Body of pancreas (tissue), 4 donors: ENCODE data around the gene FBXO28. TPM values are rescaled to one million over a fixed set of nuclear protein-coding genes. Genes with fewer than 3 reads are reported as not detected.

ENCODE experiments used
- ATAC-seq: fragments of 150-250 bp; one replicate; pipeline ENCODE4 v1.9.1; 2016
- DNase-seq, 4 donors: peaks; one replicate each; pipeline ENCODE4 v3.0.0-alpha.2; 2019
- H3K27ac ChIP-seq, 4 donors: fragments of 200-600 bp; sonication (generic); 1 replicate in 3 of 4; 2 replicates in 1 of 4; pipeline versions ENCODE4 v1.5.1 to v1.6.1; 2016 to 2019; ENCODE audit warnings: mild to moderate bottlenecking in 1 of 4, mixed read lengths in 1 of 4, moderate library complexity in 1 of 4
- H3K27me3 ChIP-seq, 2 donors: fragments of 200-600 bp; sonication (generic); one replicate each; pipeline ENCODE4 v1.6.0; 2016; ENCODE audit warnings: mild to moderate bottlenecking in 1 of 2
- H3K36me3 ChIP-seq, 2 donors: fragments of 200-600 bp; sonication (generic); replicated peaks in 1 of 2; 2 replicates each; pipeline ENCODE4 v1.5.1; 2016; ENCODE audit warnings: low read depth in 2 of 2; ENCODE audit not compliant: insufficient read depth in 1 of 2
- H3K4me1 ChIP-seq: fragments of 200-600 bp; sonication (generic); one replicate; pipeline ENCODE4 v1.6.0; 2016
- H3K4me3 ChIP-seq, 2 donors: fragments of 200-600 bp; sonication (generic); 1 replicate in 1 of 2; 2 replicates in 1 of 2; pipeline ENCODE4 v1.5.1; 2016 to 2019
- H3K9me3 ChIP-seq, 3 donors: fragments of 200-600 bp; sonication (generic); 1 replicate in 2 of 3; 2 replicates in 1 of 3; pipeline ENCODE4 v1.5.1; 2016
- POLR2A ChIP-seq, 3 donors: fragments of 450-650 bp; IDR thresholded peaks; one replicate each; pipeline ENCODE4 v1.6.1; 2016; ENCODE audit warnings: antibody characterized with exemption in 3 of 3, mild to moderate bottlenecking in 2 of 3
- WGBS, 2 donors: methylation state at CpG; one replicate each; pipeline ENCODE4 v1.1.5; 2017; 5-methylcytosine and 5-hydroxymethylcytosine counted together
- intact Hi-C: fragments of 100-400 bp; cut with DNase I; formaldehyde crosslinking; loops from one replicate; pipeline ENCODE4 v1.15.1; 2023
- total RNA-seq, 2 donors: library from RNA; depleted of rRNA; stranded (reverse); fragments of >200 nt; gene quantifications; one replicate each; pipeline ENCODE4 v1.1.0, GENCODE V29; 2016
- TF ChIP-seq, protein P1 (sequence below), 7 experiments: fragments of 450-650 bp in 4 of 7; fragments of 200-600 bp in 3 of 7; sonication (generic) in 3 of 7; IDR thresholded peaks; one replicate each; pipeline ENCODE4 v1.5.1; 2016 to 2019; ENCODE audit warnings: antibody characterized with exemption in 7 of 7

Gene FBXO28
- total RNA-seq, 2 donors from 2014 or later: 3.0 to 13.7 TPM

DNA sequence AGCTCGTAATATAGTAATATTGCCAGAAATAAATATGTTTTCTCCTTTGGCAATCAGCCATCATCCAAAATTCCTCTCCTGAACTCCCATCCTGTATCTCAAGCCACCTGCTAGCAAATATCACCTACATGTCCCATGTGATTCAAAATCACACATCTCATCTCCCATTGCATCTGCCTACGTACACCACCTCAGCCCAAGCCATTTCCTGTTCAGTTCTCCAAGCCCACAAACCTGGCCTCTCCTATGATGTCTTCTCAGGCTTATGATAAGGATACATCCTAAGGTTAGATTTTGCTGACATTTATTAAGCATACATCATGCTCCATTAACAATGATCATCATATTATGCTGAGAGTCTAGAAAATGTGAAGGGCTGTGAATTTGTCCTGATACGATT is 37.2 kb downstream of the FBXO28 start:
- H3K4me3 ChIP-seq: no peak overlapping the region
- intact Hi-C loops: no loop called here
- no peak for ATAC-seq
- no peaks in the 10 kb centered on the region for H3K9me3 ChIP-seq
- H3K27ac ChIP-seq: no peak overlapping the region
- 79 to 99% methylated on average over 3 of the region's 3 CpGs for WGBS, 2 donors
- H3K27me3 ChIP-seq: no peaks in the 10 kb centered on the region
- H3K36me3 ChIP-seq: no peaks in the 10 kb centered on the region
- DNase-seq: no peak
- no peak for TF ChIP-seq POLR2A (IDR thresholded peaks at IDR 0.05)
- TF ChIP-seq, protein P1, sequence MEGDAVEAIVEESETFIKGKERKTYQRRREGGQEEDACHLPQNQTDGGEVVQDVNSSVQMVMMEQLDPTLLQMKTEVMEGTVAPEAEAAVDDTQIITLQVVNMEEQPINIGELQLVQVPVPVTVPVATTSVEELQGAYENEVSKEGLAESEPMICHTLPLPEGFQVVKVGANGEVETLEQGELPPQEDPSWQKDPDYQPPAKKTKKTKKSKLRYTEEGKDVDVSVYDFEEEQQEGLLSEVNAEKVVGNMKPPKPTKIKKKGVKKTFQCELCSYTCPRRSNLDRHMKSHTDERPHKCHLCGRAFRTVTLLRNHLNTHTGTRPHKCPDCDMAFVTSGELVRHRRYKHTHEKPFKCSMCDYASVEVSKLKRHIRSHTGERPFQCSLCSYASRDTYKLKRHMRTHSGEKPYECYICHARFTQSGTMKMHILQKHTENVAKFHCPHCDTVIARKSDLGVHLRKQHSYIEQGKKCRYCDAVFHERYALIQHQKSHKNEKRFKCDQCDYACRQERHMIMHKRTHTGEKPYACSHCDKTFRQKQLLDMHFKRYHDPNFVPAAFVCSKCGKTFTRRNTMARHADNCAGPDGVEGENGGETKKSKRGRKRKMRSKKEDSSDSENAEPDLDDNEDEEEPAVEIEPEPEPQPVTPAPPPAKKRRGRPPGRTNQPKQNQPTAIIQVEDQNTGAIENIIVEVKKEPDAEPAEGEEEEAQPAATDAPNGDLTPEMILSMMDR (IDR thresholded peaks at IDR 0.05): no peak
- no peaks in the 10 kb centered on the region for H3K4me1 ChIP-seq

- H3K27ac ChIP-seq: no peak overlapping the region
- H3K9me3 ChIP-seq: no peaks in the 10 kb centered on the region
- ATAC-seq (no peak), DNase-seq (no peak)
- WGBS, 2 donors: 88 to 94% methylated on average over 11 of the region's 11 CpGs
- no peaks in the 10 kb centered on the region for H3K4me1 ChIP-seq
- H3K27me3 ChIP-seq: no peaks in the 10 kb centered on the region
- peaks cover 0 to 10% of the 10 kb centered on the region in 2 donors for H3K36me3 ChIP-seq
- intact Hi-C loops: no loop called here
- no peak overlapping the region for H3K4me3 ChIP-seq
- TF ChIP-seq POLR2A (IDR thresholded peaks at IDR 0.05): no peak
- TF ChIP-seq, protein P1 (IDR thresholded peaks at IDR 0.05): no peak
These were observed 43.4 kb downstream of the FBXO28 start for GRCh38 chr1:224157316-224157715.

DNA sequence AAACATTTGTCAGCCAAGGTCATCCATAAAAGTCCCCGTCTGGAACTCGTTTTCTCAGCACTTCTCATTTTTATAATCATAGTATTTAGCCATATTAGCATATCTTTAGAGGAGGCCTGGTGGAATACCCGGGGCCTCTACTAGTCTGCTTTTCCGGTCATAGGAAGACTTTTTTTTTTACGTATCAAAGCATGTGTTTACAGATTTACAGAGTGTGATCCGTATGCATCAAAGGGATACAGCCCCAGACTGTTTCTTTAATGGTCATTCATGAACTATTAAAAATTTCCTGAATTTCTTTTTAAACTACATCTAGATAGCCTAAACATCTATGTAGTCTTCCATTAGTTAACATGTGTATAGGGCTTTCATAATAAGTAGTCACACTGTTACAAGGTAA is 45.6 kb downstream of the FBXO28 start:
- ATAC-seq: no peak
- peaks cover 0 to 10% of the 10 kb centered on the region in 2 donors for H3K36me3 ChIP-seq
- H3K9me3 ChIP-seq: no peaks in the 10 kb centered on the region
- no peak for DNase-seq
- intact Hi-C loops: no loop called here
- WGBS, 2 donors: 73 to 77% methylated on average over 6 of the region's 6 CpGs
- H3K27ac ChIP-seq: no peak overlapping the region
- no peak overlapping the region for H3K4me3 ChIP-seq
- H3K27me3 ChIP-seq: no peaks in the 10 kb centered on the region
- H3K4me1 ChIP-seq: no peaks in the 10 kb centered on the region
- TF ChIP-seq, protein P1 (IDR thresholded peaks at IDR 0.05): no peak
- TF ChIP-seq POLR2A (IDR thresholded peaks at IDR 0.05): no peak

GRCh38 chr1:224160171-224160682 is 46.3 kb downstream of the FBXO28 start:
- TF ChIP-seq, protein P1 (IDR thresholded peaks at IDR 0.05): no peak
- TF ChIP-seq POLR2A (IDR thresholded peaks at IDR 0.05): no peak
- Histone ChIP-seq H3K4me1 (no peaks in the 10 kb centered on the region), H3K27ac (no peak overlapping the region), H3K4me3 (no peak overlapping the region), H3K9me3 (no peaks in the 10 kb centered on the region), H3K36me3 (peaks cover 0 to 10% of the 10 kb centered on the region in 2 donors), H3K27me3 (no peaks in the 10 kb centered on the region)
- no peak for DNase-seq
- intact Hi-C loops: no loop called here
- ATAC-seq: no peak
- 91% methylated on average over 9 of the region's 9 CpGs for WGBS, 2 donors

GRCh38 chr1:224162768-224163167 is 48.9 kb downstream of the FBXO28 start:
- intact Hi-C loops: no loop called here
- no peak for DNase-seq
- H3K4me1 ChIP-seq: no peaks in the 10 kb centered on the region

More at GRCh38 chr1:224162768-224163167, 48.9 kb downstream of the FBXO28 start:
- WGBS, 2 donors: 95 to 97% methylated on average over 7 to 8 of the region's 8 CpGs
- Histone ChIP-seq H3K27ac (no peak overlapping the region), H3K9me3 (no peaks in the 10 kb centered on the region), H3K36me3 (peaks cover 0 to 5% of the 10 kb centered on the region in 2 donors), H3K27me3 (no peaks in the 10 kb centered on the region), H3K4me3 (no peak overlapping the region)
- no peak for TF ChIP-seq POLR2A (IDR thresholded peaks at IDR 0.05)
- TF ChIP-seq, protein P1 (IDR thresholded peaks at IDR 0.05): no peak
- ATAC-seq: no peak
